GM10266 (cell line): ENCODE measurements around the gene MTRFR.

ENCODE experiments used
- DNase-seq: peaks from one replicate; pipeline ENCODE4 v3.0.0; 2012; ENCODE audit errors: extremely low spot score
- TF ChIP-seq, protein P1 (sequence below): IDR thresholded peaks from 2 replicates; pipeline ENCODE4 v1.5.1; 2012; ENCODE audit warnings: mild to moderate bottlenecking, low read depth; ENCODE audit not compliant: control insufficient read depth, insufficient read depth; ENCODE audit errors: missing control alignments

The MTRFR gene

GRCh38 chr12:123263196-123263817 lies 30.1 kb downstream of the MTRFR start:
- TF ChIP-seq, protein P1, sequence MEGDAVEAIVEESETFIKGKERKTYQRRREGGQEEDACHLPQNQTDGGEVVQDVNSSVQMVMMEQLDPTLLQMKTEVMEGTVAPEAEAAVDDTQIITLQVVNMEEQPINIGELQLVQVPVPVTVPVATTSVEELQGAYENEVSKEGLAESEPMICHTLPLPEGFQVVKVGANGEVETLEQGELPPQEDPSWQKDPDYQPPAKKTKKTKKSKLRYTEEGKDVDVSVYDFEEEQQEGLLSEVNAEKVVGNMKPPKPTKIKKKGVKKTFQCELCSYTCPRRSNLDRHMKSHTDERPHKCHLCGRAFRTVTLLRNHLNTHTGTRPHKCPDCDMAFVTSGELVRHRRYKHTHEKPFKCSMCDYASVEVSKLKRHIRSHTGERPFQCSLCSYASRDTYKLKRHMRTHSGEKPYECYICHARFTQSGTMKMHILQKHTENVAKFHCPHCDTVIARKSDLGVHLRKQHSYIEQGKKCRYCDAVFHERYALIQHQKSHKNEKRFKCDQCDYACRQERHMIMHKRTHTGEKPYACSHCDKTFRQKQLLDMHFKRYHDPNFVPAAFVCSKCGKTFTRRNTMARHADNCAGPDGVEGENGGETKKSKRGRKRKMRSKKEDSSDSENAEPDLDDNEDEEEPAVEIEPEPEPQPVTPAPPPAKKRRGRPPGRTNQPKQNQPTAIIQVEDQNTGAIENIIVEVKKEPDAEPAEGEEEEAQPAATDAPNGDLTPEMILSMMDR = no peak
- DNase-seq = no peak

DNA sequence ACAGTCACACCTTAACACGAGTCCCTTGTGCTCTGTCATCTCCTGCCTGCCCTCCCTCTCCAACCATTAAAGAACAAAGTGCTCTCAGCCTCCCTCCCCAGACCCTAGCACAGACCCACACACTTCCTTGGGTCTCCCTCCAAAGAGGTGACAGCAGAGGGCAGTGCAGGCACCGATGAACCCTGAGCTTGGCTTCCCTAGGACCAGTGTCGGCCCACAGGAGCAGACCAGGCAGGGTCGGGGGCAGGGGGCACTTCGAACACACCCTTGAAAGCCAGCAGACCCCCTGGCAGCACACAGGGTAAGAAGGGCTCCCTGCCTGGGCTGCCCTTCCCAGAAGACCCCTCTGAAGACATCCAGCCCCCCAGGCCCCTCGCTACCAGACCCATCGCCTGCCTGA lies 31.4 kb downstream of the MTRFR start:
- TF ChIP-seq, protein P1 = peak; percentile 36
- peak; percentile 45 for DNase-seq

- TF ChIP-seq, protein P1 = no peak
- DNase-seq = no peak
Observed at GRCh38 chr12:123265851-123266678, 32.8 kb downstream of the MTRFR start.

- TF ChIP-seq, protein P1 = no peak
- no peak for DNase-seq
Observed at GRCh38 chr12:123266679-123267277, 33.5 kb downstream of the MTRFR start.

DNA sequence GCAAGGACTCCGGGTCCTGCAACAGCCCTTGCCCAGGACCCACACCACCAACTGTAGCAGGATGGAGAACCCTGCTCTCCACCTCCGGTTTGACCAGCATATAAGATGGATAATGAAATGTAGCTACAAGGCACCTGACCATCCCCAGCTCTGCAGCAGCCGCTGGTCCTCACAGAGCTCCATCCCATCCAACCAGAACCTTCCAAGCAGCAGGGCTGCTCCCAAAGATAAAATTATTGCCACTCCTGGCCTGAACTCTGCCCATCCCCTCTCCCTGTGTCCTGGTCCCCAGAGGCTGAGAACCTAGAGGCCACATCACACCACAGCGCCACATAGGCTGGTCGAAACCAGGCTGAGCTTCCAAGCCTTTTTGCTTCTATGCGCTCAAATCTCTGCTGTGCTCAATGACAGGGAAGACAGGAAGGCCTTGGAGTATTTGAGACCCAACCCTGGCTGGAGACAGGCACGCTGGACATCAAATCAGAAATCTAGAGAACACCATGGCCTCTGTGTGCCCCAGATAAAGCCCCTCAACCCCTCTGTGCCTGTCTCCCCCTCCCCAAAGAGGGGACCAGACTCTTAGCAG lies 34.2 kb downstream of the MTRFR start:
- DNase-seq = no peak
- TF ChIP-seq, protein P1 = no peak

DNA sequence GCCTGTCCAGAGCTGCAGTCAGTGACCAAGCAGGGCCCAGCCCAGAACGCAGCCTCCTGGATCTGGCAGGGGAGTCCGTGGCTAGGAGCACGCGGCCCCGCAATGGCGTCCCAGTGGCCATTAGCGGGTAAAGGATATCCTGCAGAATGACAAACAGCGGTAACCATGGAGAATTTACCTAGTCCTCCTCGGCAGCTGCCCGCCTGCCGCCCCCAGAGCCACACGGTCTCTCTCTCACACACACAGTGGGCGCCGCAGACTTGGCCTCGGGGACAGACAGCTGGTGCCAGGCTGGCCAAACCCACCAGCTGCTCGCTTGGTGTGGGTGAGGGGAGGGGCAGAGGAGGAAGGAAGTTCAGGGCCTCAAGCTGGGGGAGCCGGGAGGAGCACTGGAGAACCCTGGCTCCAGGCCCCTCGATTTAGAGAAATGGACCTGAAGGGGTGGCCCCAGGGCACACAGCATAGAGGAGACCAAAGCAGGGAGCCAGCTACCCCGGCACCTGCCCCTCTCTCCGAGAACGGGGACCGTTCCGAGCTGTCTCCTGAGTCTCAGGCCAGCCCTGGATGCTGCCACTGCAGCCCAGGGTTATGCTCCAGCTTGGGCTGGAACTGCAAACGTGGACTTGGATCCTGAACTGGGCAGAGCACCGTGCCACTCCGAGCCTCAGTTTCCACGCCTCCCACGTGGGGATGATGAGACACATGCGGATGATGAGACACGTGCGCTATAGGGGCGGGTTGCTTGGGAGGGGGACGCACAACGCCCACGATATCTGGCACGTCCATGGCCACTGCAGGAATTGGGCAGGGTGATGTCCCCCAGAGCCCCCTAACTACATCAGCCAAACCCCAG lies 35.0 kb downstream of the MTRFR start:
- DNase-seq = peak; percentile 35
- TF ChIP-seq, protein P1 = no peak
